Neural progenitor cell (in vitro differentiated cells): ENCODE results near the gene FRMD7. TPM values are rescaled to one million over a fixed set of nuclear protein-coding genes. Genes with fewer than 3 reads are reported as not detected.
"Not testable (repeated sequence)": the region's sequence is repeated elsewhere in the genome, so short reads cannot be mapped to it uniquely, and the experiment has no call there.

Experiments used
- DNase-seq: peaks from one replicate; pipeline ENCODE4 v3.0.0-alpha.2; 2016; ENCODE audit warnings: low spot score
- H2AFZ ChIP-seq: fragments of 200-600 bp; sonication (generic); replicated peaks from 2 replicates; pipeline ENCODE4 v1.6.1; 2016; ENCODE audit warnings: antibody characterized with exemption
- H3F3A ChIP-seq: fragments of 200-600 bp; sonication (generic); 2 replicates; pipeline ENCODE4 v1.6.1; 2016; ENCODE audit warnings: antibody characterized with exemption, low read depth
- H3K27ac ChIP-seq: fragments of 200-600 bp; sonication (generic); 2 replicates; pipeline ENCODE4 v1.5.1; 2016; ENCODE audit warnings: mild to moderate bottlenecking
- H3K27me3 ChIP-seq: fragments of 200-600 bp; sonication (generic); 2 replicates; pipeline ENCODE4 v1.6.1; 2016; ENCODE audit warnings: mild to moderate bottlenecking, moderate library complexity
- H3K36me3 ChIP-seq: fragments of 200-600 bp; sonication (generic); 2 replicates; pipeline ENCODE4 v1.5.1; 2016
- H3K4me1 ChIP-seq: fragments of 200-600 bp; sonication (generic); 2 replicates; pipeline ENCODE4 v1.6.1; 2016; ENCODE audit warnings: mixed run types
- H3K4me2 ChIP-seq: fragments of 200-600 bp; sonication (generic); 2 replicates; pipeline ENCODE4 v1.6.1; 2016
- H3K4me3 ChIP-seq: fragments of 200-600 bp; sonication (generic); 2 replicates; pipeline ENCODE4 v1.5.1; 2016
- H3K79me2 ChIP-seq: fragments of 200-600 bp; sonication (generic); 2 replicates; pipeline ENCODE4 v1.6.1; 2016; ENCODE audit warnings: low read depth
- H3K9ac ChIP-seq: fragments of 200-600 bp; sonication (generic); 2 replicates; pipeline ENCODE4 v1.6.1; 2016
- H3K9me3 ChIP-seq: fragments of 200-600 bp; sonication (generic); 2 replicates; pipeline ENCODE4 v1.5.1; 2016; ENCODE audit warnings: low read depth
- H4K20me1 ChIP-seq: fragments of 200-600 bp; sonication (generic); 2 replicates; pipeline ENCODE4 v1.6.1; 2016; ENCODE audit warnings: low read depth
- H3K27ac Mint-ChIP-seq: 3 replicates; pipeline ENCODE4 v1.8.0; 2021; ENCODE audit warnings: mixed read lengths
- H3K27me3 Mint-ChIP-seq: 2 replicates; pipeline ENCODE4 v1.8.0; 2022; ENCODE audit warnings: low read depth, mild to moderate bottlenecking, inconsistent platforms, moderate library complexity, mixed read lengths; ENCODE audit not compliant: insufficient read depth
- H3K36me3 Mint-ChIP-seq: 3 replicates; pipeline ENCODE4 v1.8.0; 2021; ENCODE audit warnings: mixed read lengths
- H3K4me1 Mint-ChIP-seq: 3 replicates; pipeline ENCODE4 v1.8.0; 2021; ENCODE audit warnings: mixed read lengths
- H3K4me3 Mint-ChIP-seq: 3 replicates; pipeline ENCODE4 v1.8.0; 2021; ENCODE audit warnings: mild to moderate bottlenecking, moderate library complexity, mixed read lengths
- H3K9me3 Mint-ChIP-seq: 3 replicates; pipeline ENCODE4 v1.8.0; 2020; ENCODE audit warnings: mixed read lengths
- EZH2 ChIP-seq: fragments of 200-600 bp; sonication (generic); IDR thresholded peaks from 2 replicates; pipeline ENCODE4 v1.6.1; 2017; ENCODE audit warnings: antibody characterized with exemption, mild to moderate bottlenecking, moderate library complexity
- EZH2phosphoT487 ChIP-seq: fragments of 200-600 bp; sonication (generic); IDR thresholded peaks from 2 replicates; pipeline ENCODE4 v1.6.1; 2017; ENCODE audit warnings: antibody characterized with exemption
- total RNA-seq: library from RNA; depleted of rRNA; stranded (reverse); fragments of >200 nt; gene quantifications from 2 replicates; pipeline ENCODE4 v1.2.3, GENCODE V29; 2015; ENCODE audit warnings: low replicate concordance
- TF ChIP-seq, protein P1 (sequence below): fragments of 200-600 bp; sonication (generic); IDR thresholded peaks from 2 replicates; pipeline ENCODE4 v1.5.1; 2017; ENCODE audit warnings: antibody characterized with exemption, mild to moderate bottlenecking

FRMD7 gene
- total RNA-seq, 1 donor from 2014 or later: not detected

DNA sequence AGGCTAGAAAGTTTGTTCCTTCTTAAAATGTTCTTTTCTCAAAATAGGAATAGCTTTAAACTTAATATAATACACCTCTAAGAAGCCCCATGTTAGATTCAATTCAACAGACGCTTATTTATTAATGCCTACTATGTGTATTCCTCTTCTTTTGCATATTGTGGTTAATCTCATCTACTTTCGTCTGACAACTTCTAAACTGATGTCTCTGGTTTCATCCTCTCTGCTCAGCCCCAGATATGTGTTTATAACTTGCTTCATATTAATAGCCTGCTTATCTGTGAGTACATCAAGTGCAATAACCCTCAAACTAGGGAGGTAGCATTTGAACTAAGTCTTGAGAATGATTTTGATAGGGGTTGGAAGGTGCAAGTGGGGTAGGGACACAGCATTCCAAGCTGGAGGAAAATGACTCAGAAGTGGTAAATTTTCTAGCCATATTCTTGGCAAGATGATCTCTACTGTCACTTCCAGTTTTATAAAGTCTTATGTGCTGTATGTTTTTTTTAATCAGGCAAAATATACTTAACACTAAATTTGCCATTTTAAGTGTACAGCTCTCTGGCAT is 67.8 kb downstream of the FRMD7 start:
- Histone ChIP-seq H3K9me3 (peaks cover 6% of the 10 kb centered on the region), H3K9ac (no peak overlapping the region), H2AFZ (no peak overlapping the region), H3K4me2 (no peak overlapping the region), H4K20me1 (no peaks in the 10 kb centered on the region), H3K27me3 (no peaks in the 10 kb centered on the region), H3K27ac (no peak overlapping the region), H3K36me3 (no peaks in the 10 kb centered on the region), H3K4me3 (no peak overlapping the region), H3K4me1 (no peaks in the 10 kb centered on the region), H3K79me2 (no peaks in the 10 kb centered on the region), H3F3A (no peaks in the 10 kb centered on the region)
- peaks cover 15% of the 10 kb centered on the region for H3K36me3 Mint-ChIP-seq
- no peak overlapping the region for H3K4me3 Mint-ChIP-seq
- H3K27me3 Mint-ChIP-seq: no peaks in the 10 kb centered on the region
- H3K27ac Mint-ChIP-seq: no peak overlapping the region
- no peaks in the 10 kb centered on the region for H3K4me1 Mint-ChIP-seq
- TF ChIP-seq, protein P1, sequence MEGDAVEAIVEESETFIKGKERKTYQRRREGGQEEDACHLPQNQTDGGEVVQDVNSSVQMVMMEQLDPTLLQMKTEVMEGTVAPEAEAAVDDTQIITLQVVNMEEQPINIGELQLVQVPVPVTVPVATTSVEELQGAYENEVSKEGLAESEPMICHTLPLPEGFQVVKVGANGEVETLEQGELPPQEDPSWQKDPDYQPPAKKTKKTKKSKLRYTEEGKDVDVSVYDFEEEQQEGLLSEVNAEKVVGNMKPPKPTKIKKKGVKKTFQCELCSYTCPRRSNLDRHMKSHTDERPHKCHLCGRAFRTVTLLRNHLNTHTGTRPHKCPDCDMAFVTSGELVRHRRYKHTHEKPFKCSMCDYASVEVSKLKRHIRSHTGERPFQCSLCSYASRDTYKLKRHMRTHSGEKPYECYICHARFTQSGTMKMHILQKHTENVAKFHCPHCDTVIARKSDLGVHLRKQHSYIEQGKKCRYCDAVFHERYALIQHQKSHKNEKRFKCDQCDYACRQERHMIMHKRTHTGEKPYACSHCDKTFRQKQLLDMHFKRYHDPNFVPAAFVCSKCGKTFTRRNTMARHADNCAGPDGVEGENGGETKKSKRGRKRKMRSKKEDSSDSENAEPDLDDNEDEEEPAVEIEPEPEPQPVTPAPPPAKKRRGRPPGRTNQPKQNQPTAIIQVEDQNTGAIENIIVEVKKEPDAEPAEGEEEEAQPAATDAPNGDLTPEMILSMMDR: no peak
- no peak for TF ChIP-seq EZH2phosphoT487
- TF ChIP-seq EZH2: no peak
- H3K9me3 Mint-ChIP-seq: no peaks in the 10 kb centered on the region
- no peak for DNase-seq

DNA sequence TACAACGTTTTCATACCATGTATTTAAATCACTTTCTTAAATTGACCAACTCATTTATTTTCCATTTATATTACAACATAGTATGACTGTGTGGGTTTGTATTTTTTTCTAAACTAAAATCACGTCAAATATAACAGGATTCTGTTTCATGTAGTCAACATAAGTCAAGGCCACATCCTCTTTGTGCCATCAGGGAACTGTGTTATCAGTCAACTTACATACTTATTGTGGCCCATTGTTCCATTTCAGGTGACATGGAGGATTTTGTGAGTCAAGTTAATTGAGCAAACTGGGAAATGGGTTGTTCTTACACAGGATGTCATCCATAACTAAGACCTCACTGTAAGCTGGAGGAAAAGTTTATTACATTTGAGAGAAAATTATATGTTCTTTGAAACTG is 68.8 kb downstream of the FRMD7 start:
- Mint-ChIP-seq H3K27me3 (no peaks in the 10 kb centered on the region), H3K36me3 (peaks cover 14% of the 10 kb centered on the region), H3K27ac (no peak overlapping the region), H3K9me3 (no peaks in the 10 kb centered on the region), H3K4me3 (no peak overlapping the region), H3K4me1 (no peaks in the 10 kb centered on the region)
- TF ChIP-seq EZH2 (no peak), EZH2phosphoT487 (no peak)
- TF ChIP-seq, protein P1: no peak
- H3K9ac ChIP-seq: no peak overlapping the region
- no peak overlapping the region for H3K27ac ChIP-seq
- H3K79me2 ChIP-seq: no peaks in the 10 kb centered on the region
- no peaks in the 10 kb centered on the region for H3K27me3 ChIP-seq
- DNase-seq: no peak
- no peaks in the 10 kb centered on the region for H3F3A ChIP-seq
- no peaks in the 10 kb centered on the region for H3K4me1 ChIP-seq
- no peak overlapping the region for H3K4me2 ChIP-seq
- peaks cover 6% of the 10 kb centered on the region for H3K9me3 ChIP-seq
- H4K20me1 ChIP-seq: no peaks in the 10 kb centered on the region
- no peaks in the 10 kb centered on the region for H3K36me3 ChIP-seq
- H3K4me3 ChIP-seq: no peak overlapping the region
- no peak overlapping the region for H2AFZ ChIP-seq

DNA sequence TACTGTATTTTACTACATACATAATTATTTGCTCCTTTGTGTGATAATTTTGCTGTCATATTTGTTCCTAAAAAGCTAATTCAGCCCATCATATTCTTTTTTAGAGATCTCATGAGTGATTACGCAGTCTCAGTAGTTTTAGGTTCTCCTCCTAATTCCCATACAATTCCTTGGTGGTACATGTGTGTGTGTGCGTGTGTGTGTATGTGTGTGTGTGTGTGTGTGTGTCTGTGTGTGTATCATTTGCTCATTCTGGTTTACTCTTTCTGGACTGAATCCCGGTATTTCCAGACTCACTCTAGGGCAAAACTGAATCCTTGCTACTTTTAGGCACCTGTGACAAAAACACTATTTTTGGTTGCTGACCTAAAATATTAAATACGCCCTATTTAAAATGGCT is 69.8 kb downstream of the FRMD7 start:
- no peaks in the 10 kb centered on the region for H3K36me3 ChIP-seq
- no peak overlapping the region for H3K4me3 Mint-ChIP-seq
- H3K9me3 ChIP-seq: peaks cover 6% of the 10 kb centered on the region

DNA sequence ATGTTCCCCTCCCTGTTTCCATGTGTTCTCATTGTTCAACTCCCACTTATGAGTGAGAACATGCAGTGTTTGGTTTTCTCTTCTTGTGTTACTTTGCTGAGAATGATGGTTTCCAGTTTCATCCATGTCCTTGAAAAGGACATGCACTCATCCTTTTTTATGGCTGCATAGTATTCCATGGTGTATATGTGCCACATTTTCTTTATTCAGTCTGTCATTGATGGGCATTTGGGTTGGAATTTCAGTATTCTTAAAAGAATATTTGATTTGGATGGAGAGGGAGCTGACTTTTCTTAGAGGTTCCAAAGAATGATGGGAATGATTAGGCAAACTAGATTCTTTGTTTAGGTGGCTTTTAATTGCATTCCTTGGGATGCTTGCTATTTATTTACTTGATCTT is 76.0 kb downstream of the FRMD7 start:
- not testable (repeated sequence) for H3K4me2 ChIP-seq, H4K20me1 ChIP-seq, H3K4me3 ChIP-seq, DNase-seq, H3K9me3 Mint-ChIP-seq, H3K4me3 Mint-ChIP-seq, H3K36me3 ChIP-seq, H3K9ac ChIP-seq, H3F3A ChIP-seq, H3K4me1 Mint-ChIP-seq, H3K27ac ChIP-seq, H3K27ac Mint-ChIP-seq, H3K27me3 ChIP-seq, H2AFZ ChIP-seq, H3K27me3 Mint-ChIP-seq, H3K4me1 ChIP-seq, H3K9me3 ChIP-seq
- peaks cover 56% of the 10 kb centered on the region for H3K79me2 ChIP-seq
- peaks cover 24% of the 10 kb centered on the region for H3K36me3 Mint-ChIP-seq

More for the DNA sequence above, 69.8 kb downstream of the FRMD7 start:
- Histone ChIP-seq H3K79me2 (peaks cover 7% of the 10 kb centered on the region), H3K9ac (no peak overlapping the region), H3K27me3 (no peaks in the 10 kb centered on the region), H3F3A (no peaks in the 10 kb centered on the region), H3K4me3 (no peak overlapping the region), H3K4me2 (no peak overlapping the region), H2AFZ (no peak overlapping the region), H4K20me1 (no peaks in the 10 kb centered on the region), H3K4me1 (no peaks in the 10 kb centered on the region), H3K27ac (no peak overlapping the region)
- Mint-ChIP-seq H3K9me3 (no peaks in the 10 kb centered on the region), H3K27ac (no peak overlapping the region), H3K36me3 (peaks cover 14% of the 10 kb centered on the region), H3K27me3 (no peaks in the 10 kb centered on the region), H3K4me1 (no peaks in the 10 kb centered on the region)
- TF ChIP-seq EZH2 (no peak), EZH2phosphoT487 (no peak)
- TF ChIP-seq, protein P1: no peak
- DNase-seq: no peak
